22Rv1 (cell line): ENCODE results near the gene MAP2K6.

Experiments used
- ZFX ChIP-seq: fragments of 450-650 bp; IDR thresholded peaks from 2 replicates; pipeline ENCODE4 v1.6.1; 2017; ENCODE audit warnings: antibody characterized with exemption, borderline replicate concordance
- TF ChIP-seq, protein P1 (sequence below): fragments of 450-650 bp; IDR thresholded peaks from 2 replicates; pipeline ENCODE4 v1.5.1; 2017; ENCODE audit warnings: mild to moderate bottlenecking

DNA sequence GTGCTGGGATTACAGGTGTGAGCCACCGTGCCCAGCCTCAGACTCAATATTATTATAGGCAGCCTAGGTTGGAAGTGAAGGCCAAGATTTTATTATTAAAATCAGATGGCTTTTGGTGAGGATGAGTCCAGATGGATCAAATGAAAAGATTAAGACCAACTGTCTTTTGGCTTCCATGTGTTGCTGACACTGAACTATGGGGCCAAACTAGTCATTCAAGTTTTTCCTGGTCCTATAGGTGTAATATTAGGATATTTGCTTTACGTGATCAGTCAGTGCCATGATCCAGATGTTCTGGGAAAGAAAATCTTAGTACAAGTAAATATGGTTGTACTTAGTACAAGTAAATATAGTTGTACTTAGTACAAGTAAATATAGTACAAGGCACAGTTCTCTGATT is 140.6 kb downstream of the MAP2K6 start:
- TF ChIP-seq, protein P1, sequence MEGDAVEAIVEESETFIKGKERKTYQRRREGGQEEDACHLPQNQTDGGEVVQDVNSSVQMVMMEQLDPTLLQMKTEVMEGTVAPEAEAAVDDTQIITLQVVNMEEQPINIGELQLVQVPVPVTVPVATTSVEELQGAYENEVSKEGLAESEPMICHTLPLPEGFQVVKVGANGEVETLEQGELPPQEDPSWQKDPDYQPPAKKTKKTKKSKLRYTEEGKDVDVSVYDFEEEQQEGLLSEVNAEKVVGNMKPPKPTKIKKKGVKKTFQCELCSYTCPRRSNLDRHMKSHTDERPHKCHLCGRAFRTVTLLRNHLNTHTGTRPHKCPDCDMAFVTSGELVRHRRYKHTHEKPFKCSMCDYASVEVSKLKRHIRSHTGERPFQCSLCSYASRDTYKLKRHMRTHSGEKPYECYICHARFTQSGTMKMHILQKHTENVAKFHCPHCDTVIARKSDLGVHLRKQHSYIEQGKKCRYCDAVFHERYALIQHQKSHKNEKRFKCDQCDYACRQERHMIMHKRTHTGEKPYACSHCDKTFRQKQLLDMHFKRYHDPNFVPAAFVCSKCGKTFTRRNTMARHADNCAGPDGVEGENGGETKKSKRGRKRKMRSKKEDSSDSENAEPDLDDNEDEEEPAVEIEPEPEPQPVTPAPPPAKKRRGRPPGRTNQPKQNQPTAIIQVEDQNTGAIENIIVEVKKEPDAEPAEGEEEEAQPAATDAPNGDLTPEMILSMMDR: no peak
- no peak for TF ChIP-seq ZFX
